ENCODE measurements around the gene AFAP1.

AFAP1 gene

GRCh38 chr4:7908668-7909067 lies 31.0 kb downstream of the AFAP1 start:
- no peak for DNase-seq (ENCODE audit: low read depth)
- TF ChIP-seq CTCF (IDR thresholded peaks at IDR 0.05; ENCODE audit: control insufficient read depth, extremely low read depth, insufficient read depth) = no peak
- H3K4me3 ChIP-seq (ENCODE audit: low read depth, low read length) = no peak overlapping the region

GRCh38 chr4:7907142-7907541 lies 32.5 kb downstream of the AFAP1 start:
- no peak for DNase-seq (ENCODE audit: low read depth)
- TF ChIP-seq CTCF (IDR thresholded peaks at IDR 0.05; ENCODE audit: control insufficient read depth, extremely low read depth, insufficient read depth) = no peak
- no peak overlapping the region for H3K4me3 ChIP-seq (ENCODE audit: low read depth, low read length)

- no peak for DNase-seq (ENCODE audit: low read depth)
- no peak for TF ChIP-seq CTCF (IDR thresholded peaks at IDR 0.05; ENCODE audit: control insufficient read depth, extremely low read depth, insufficient read depth)
- no peak overlapping the region for H3K4me3 ChIP-seq (ENCODE audit: low read depth, low read length)
These were observed 33.4 kb downstream of the AFAP1 start for GRCh38 chr4:7906171-7906701.

GRCh38 chr4:7904952-7905915 lies 34.4 kb downstream of the AFAP1 start:
- no peak overlapping the region for H3K4me3 ChIP-seq (ENCODE audit: low read depth, low read length)
- TF ChIP-seq CTCF (IDR thresholded peaks at IDR 0.05; ENCODE audit: control insufficient read depth, extremely low read depth, insufficient read depth) = no peak
- DNase-seq (ENCODE audit: low read depth) = no peak

GRCh38 chr4:7903791-7904516 lies 35.7 kb downstream of the AFAP1 start:
- H3K4me3 ChIP-seq (ENCODE audit: low read depth, low read length) = no peak overlapping the region
- TF ChIP-seq CTCF (IDR thresholded peaks at IDR 0.05; ENCODE audit: control insufficient read depth, extremely low read depth, insufficient read depth) = no peak
- DNase-seq (ENCODE audit: low read depth) = no peak

- H3K4me3 ChIP-seq (ENCODE audit: low read depth, low read length) = no peak overlapping the region
- no peak for TF ChIP-seq CTCF (IDR thresholded peaks at IDR 0.05; ENCODE audit: control insufficient read depth, extremely low read depth, insufficient read depth)
These were observed 36.8 kb downstream of the AFAP1 start for GRCh38 chr4:7902826-7903225.

More at GRCh38 chr4:7902826-7903225, 36.8 kb downstream of the AFAP1 start:
- no peak for DNase-seq (ENCODE audit: low read depth)

Measured in LNCaP clone FGC (cell line).